Stimulated activated CD4-positive, alpha-beta T cell treated with anti-CD3 and anti-CD28 coated beads, Interleukin-2, amount 100 ng/mL, for 4 hours (primary cell): ENCODE results near the gene KCNE5.
"Not testable (repeated sequence)": the region's sequence is repeated elsewhere in the genome, so short reads cannot be mapped to it uniquely, and the experiment has no call there.

Experiments used
- DNase-seq: peaks from one replicate; pipeline ENCODE4 v3.0.0-alpha.2; 2020; ENCODE audit warnings: low read depth

Gene KCNE5

GRCh38 chrX:109601486-109601885 lies 23.5 kb downstream of the KCNE5 start:
- DNase-seq, result no peak

- no peak for DNase-seq
Measured at GRCh38 chrX:109600237-109600651, 24.7 kb downstream of the KCNE5 start.

GRCh38 chrX:109596015-109596414 lies 29.0 kb downstream of the KCNE5 start:
- no peak for DNase-seq

- no peak for DNase-seq
Measured at GRCh38 chrX:109590176-109590575, 34.8 kb downstream of the KCNE5 start.

- DNase-seq, result no peak
Measured at GRCh38 chrX:109585488-109585887, 39.5 kb downstream of the KCNE5 start.

- DNase-seq, result no peak
Measured at GRCh38 chrX:109578916-109579315, 46.1 kb downstream of the KCNE5 start.

GRCh38 chrX:109577055-109577454 lies 47.9 kb downstream of the KCNE5 start:
- DNase-seq, result no peak

- not testable (repeated sequence) for DNase-seq
Measured at GRCh38 chrX:109576083-109576482, 48.9 kb downstream of the KCNE5 start.
